ENCODE data around the gene BAIAP2.

GRCh38 chr17:81068411-81069134 is 33.6 kb downstream of the BAIAP2 start:
- TF ChIP-seq ISL1 (CRISPR knock-in tag; IDR thresholded peaks at IDR 0.05), result no peak
- TF ChIP-seq RARB (CRISPR knock-in tag; IDR thresholded peaks at IDR 0.05), result no peak
- no peak for TF ChIP-seq ZNF8 (CRISPR knock-in tag; IDR thresholded peaks at IDR 0.05)
- TF ChIP-seq ARNTL (CRISPR knock-in tag; IDR thresholded peaks at IDR 0.05; ENCODE audit: borderline replicate concordance, low read depth), result no peak
